ENCODE results near the gene ETV5. TPM values are rescaled to one million over a fixed set of nuclear protein-coding genes. Genes with fewer than 3 reads are reported as not detected.

Gene ETV5
- total and polyA plus RNA-seq, 4 donors: 3.3 to 14.9 (median 5.5) TPM

DNA sequence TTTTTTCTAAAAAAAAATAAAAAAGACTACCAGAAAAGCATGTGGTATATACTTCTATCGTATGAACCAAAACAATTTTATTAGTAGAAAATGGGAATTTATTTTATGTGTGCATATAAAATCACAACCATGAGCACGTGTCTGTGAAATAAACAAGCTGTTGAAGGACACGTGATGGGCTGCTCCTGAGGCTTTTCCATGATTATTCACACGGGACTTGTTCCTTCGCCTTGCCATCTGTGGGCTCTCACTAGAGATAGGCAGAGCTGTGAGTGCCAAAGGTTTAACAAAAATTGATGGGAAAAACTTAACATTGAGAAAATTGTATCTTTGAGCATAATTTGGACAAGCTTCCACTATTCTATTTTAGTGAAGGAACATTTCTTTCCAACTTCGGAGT is 12.4 kb upstream of the ETV5 start:
- WGBS: 79% methylated on average over 6 of the region's 6 CpGs
- Histone ChIP-seq H3K27ac (ENCODE audit: low read depth in 1 of 2, low read length in 2 of 2) (no peak overlapping the region), H3K9ac (ENCODE audit: low read depth in 1 of 2, low read length in 2 of 2) (no peak overlapping the region), H3K27me3 (ENCODE audit: control insufficient read depth in 4 of 4, insufficient read depth in 4 of 4, low read length in 3 of 4) (peaks cover 0 to 5% (median 0%) of the 10 kb centered on the region in 4 donors), H3K9me3 (ENCODE audit: control insufficient read depth in 4 of 4, low read length in 3 of 4) (no peaks in the 10 kb centered on the region), H3K4me1 (ENCODE audit: control insufficient read depth in 4 of 4, insufficient read depth in 4 of 4, low read length in 3 of 4) (no peaks in the 10 kb centered on the region), H3K4me3 (ENCODE audit: low read depth in 1 of 3, low read length in 3 of 3) (no peak overlapping the region), H3K36me3 (ENCODE audit: control insufficient read depth in 4 of 4, insufficient read depth in 3 of 4, low read depth in 1 of 4, low read length in 3 of 4) (no peaks in the 10 kb centered on the region)
- TF ChIP-seq HNF4G (IDR thresholded peaks at IDR 0.05) (no peak), TAF1 (conservative IDR thresholded peaks at IDR 0.05) (no peak), JUND (IDR thresholded peaks at IDR 0.05) (no peak), FOXA1 (IDR thresholded peaks at IDR 0.05) (no peak), EGR1 (IDR thresholded peaks at IDR 0.05; ENCODE audit: low read depth in 2 of 2) (no peak), GABPA (IDR thresholded peaks at IDR 0.05 in 1 of 2, conservative IDR thresholded peaks at IDR 0.05 in 1 of 2) (no peak), FOXA2 (IDR thresholded peaks at IDR 0.05) (no peak), RXRA (IDR thresholded peaks at IDR 0.05) (no peak), RAD21 (IDR thresholded peaks at IDR 0.05) (no peak), SP1 (IDR thresholded peaks at IDR 0.05) (no peak), HNF4A (conservative IDR thresholded peaks at IDR 0.05) (no peak), NR2F2 (IDR thresholded peaks at IDR 0.05) (no peak), YY1 (IDR thresholded peaks at IDR 0.05) (no peak)
- TF ChIP-seq, protein P1, sequence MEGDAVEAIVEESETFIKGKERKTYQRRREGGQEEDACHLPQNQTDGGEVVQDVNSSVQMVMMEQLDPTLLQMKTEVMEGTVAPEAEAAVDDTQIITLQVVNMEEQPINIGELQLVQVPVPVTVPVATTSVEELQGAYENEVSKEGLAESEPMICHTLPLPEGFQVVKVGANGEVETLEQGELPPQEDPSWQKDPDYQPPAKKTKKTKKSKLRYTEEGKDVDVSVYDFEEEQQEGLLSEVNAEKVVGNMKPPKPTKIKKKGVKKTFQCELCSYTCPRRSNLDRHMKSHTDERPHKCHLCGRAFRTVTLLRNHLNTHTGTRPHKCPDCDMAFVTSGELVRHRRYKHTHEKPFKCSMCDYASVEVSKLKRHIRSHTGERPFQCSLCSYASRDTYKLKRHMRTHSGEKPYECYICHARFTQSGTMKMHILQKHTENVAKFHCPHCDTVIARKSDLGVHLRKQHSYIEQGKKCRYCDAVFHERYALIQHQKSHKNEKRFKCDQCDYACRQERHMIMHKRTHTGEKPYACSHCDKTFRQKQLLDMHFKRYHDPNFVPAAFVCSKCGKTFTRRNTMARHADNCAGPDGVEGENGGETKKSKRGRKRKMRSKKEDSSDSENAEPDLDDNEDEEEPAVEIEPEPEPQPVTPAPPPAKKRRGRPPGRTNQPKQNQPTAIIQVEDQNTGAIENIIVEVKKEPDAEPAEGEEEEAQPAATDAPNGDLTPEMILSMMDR (IDR thresholded peaks at IDR 0.05; ENCODE audit: low read depth, low read length, missing input control): no peak
- TF ChIP-seq, protein P2, sequence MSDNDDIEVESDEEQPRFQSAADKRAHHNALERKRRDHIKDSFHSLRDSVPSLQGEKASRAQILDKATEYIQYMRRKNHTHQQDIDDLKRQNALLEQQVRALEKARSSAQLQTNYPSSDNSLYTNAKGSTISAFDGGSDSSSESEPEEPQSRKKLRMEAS (IDR thresholded peaks at IDR 0.05): no peak
- TF ChIP-seq, protein P3, sequence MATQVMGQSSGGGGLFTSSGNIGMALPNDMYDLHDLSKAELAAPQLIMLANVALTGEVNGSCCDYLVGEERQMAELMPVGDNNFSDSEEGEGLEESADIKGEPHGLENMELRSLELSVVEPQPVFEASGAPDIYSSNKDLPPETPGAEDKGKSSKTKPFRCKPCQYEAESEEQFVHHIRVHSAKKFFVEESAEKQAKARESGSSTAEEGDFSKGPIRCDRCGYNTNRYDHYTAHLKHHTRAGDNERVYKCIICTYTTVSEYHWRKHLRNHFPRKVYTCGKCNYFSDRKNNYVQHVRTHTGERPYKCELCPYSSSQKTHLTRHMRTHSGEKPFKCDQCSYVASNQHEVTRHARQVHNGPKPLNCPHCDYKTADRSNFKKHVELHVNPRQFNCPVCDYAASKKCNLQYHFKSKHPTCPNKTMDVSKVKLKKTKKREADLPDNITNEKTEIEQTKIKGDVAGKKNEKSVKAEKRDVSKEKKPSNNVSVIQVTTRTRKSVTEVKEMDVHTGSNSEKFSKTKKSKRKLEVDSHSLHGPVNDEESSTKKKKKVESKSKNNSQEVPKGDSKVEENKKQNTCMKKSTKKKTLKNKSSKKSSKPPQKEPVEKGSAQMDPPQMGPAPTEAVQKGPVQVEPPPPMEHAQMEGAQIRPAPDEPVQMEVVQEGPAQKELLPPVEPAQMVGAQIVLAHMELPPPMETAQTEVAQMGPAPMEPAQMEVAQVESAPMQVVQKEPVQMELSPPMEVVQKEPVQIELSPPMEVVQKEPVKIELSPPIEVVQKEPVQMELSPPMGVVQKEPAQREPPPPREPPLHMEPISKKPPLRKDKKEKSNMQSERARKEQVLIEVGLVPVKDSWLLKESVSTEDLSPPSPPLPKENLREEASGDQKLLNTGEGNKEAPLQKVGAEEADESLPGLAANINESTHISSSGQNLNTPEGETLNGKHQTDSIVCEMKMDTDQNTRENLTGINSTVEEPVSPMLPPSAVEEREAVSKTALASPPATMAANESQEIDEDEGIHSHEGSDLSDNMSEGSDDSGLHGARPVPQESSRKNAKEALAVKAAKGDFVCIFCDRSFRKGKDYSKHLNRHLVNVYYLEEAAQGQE (IDR thresholded peaks at IDR 0.05): no peak
- TF ChIP-seq, protein P4, sequence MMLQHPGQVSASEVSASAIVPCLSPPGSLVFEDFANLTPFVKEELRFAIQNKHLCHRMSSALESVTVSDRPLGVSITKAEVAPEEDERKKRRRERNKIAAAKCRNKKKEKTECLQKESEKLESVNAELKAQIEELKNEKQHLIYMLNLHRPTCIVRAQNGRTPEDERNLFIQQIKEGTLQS (IDR thresholded peaks at IDR 0.05): no peak
- TF ChIP-seq, protein P5, sequence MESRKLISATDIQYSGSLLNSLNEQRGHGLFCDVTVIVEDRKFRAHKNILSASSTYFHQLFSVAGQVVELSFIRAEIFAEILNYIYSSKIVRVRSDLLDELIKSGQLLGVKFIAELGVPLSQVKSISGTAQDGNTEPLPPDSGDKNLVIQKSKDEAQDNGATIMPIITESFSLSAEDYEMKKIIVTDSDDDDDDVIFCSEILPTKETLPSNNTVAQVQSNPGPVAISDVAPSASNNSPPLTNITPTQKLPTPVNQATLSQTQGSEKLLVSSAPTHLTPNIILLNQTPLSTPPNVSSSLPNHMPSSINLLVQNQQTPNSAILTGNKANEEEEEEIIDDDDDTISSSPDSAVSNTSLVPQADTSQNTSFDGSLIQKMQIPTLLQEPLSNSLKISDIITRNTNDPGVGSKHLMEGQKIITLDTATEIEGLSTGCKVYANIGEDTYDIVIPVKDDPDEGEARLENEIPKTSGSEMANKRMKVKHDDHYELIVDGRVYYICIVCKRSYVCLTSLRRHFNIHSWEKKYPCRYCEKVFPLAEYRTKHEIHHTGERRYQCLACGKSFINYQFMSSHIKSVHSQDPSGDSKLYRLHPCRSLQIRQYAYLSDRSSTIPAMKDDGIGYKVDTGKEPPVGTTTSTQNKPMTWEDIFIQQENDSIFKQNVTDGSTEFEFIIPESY (IDR thresholded peaks at IDR 0.05): no peak
- no peak for DNase-seq (ENCODE audit: low spot score)
